ENCODE results near the gene NCAM1.

GRCh38 chr11:113124578-113124977 is 163.4 kb downstream of the NCAM1 start:
- TF ChIP-seq EP300 (IDR thresholded peaks at IDR 0.05; ENCODE audit: borderline replicate concordance) (no peak), ZBTB7A (IDR thresholded peaks at IDR 0.05; ENCODE audit: low read depth) (no peak), RAD21 (IDR thresholded peaks at IDR 0.05; ENCODE audit: low read depth) (no peak), USF1 (IDR thresholded peaks at IDR 0.05) (no peak), NFIC (IDR thresholded peaks at IDR 0.05) (no peak), TEAD4 (IDR thresholded peaks at IDR 0.05) (no peak), MAX (IDR thresholded peaks at IDR 0.05) (no peak), EGR1 (IDR thresholded peaks at IDR 0.05) (no peak), TAF1 (IDR thresholded peaks at IDR 0.05; ENCODE audit: low read depth) (no peak), CEBPB (IDR thresholded peaks at IDR 0.05) (no peak), CREB1 (IDR thresholded peaks at IDR 0.05; ENCODE audit: low read depth) (no peak)

All from Ishikawa (cell line).